Stimulated activated naive CD8-positive, alpha-beta T cell treated with anti-CD3 and anti-CD28 coated beads, Interleukin-15, amount 100 ng/mL, for 72 hours (primary cell): ENCODE results near the gene GPC4.

Source experiments
- ATAC-seq: fragments of 150-1000 bp; cut with Tn5 transposase; 2 replicates; pipeline ENCODE4 v1.10.0; 2021; ENCODE audit warnings: mild to moderate bottlenecking, moderate library complexity
- DNase-seq, 2 donors: peaks; one replicate each; pipeline ENCODE4 v3.0.0; 2021 to 2022
- H3K27ac Mint-ChIP-seq, 2 donors: one replicate each; pipeline ENCODE4 v1.8.0; 2022; ENCODE audit warnings: mild to moderate bottlenecking in 2 of 2, mixed read lengths in 2 of 2, moderate library complexity in 2 of 2
- H3K27me3 Mint-ChIP-seq: one replicate; pipeline ENCODE4 v1.8.0; 2022; ENCODE audit warnings: mixed read lengths
- H3K4me1 Mint-ChIP-seq: one replicate; pipeline ENCODE4 v1.8.0; 2022; ENCODE audit warnings: mild to moderate bottlenecking, mixed read lengths
- H3K4me3 Mint-ChIP-seq, 2 donors: one replicate each; pipeline ENCODE4 v1.8.0; 2022; ENCODE audit warnings: mild to moderate bottlenecking in 2 of 2, mixed read lengths in 2 of 2, moderate library complexity in 1 of 2
- H3K9me3 Mint-ChIP-seq, 2 donors: one replicate each; pipeline ENCODE4 v1.8.0; 2022; ENCODE audit warnings: mixed read lengths in 2 of 2

The GPC4 gene

GRCh38 chrX:133258481-133258880 is 156.8 kb downstream of the GPC4 start:
- no peak for ATAC-seq
- H3K4me3 Mint-ChIP-seq: no peak overlapping the region
- DNase-seq: no peak
- no peak overlapping the region for H3K27ac Mint-ChIP-seq
- no peaks in the 10 kb centered on the region for H3K9me3 Mint-ChIP-seq
- no peaks in the 10 kb centered on the region for H3K27me3 Mint-ChIP-seq
- H3K4me1 Mint-ChIP-seq: no peaks in the 10 kb centered on the region

DNA sequence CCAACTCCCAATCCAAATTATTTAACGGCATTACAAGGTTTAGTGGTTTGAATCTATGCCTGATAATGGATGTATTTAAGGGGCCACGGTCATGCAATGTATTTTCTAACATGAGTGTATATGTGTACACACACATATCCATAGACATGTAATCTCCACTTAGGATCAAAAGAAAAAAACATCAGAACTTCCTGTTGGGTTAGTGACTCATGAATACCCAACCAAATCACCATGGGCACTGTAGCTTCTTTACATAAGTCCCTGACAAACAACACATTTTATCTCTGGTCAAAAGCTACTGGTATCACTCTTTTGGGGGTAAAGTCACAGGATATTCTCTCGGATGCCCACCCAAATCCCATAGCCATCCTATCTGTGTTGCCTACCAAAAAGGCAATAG is 160.6 kb downstream of the GPC4 start:
- ATAC-seq (no peak), DNase-seq (no peak)
- Mint-ChIP-seq H3K4me1 (no peaks in the 10 kb centered on the region), H3K4me3 (no peak overlapping the region), H3K9me3 (no peaks in the 10 kb centered on the region), H3K27ac (no peak overlapping the region), H3K27me3 (no peaks in the 10 kb centered on the region)

GRCh38 chrX:133251204-133251603 is 164.1 kb downstream of the GPC4 start:
- no peaks in the 10 kb centered on the region for H3K27me3 Mint-ChIP-seq
- no peaks in the 10 kb centered on the region for H3K9me3 Mint-ChIP-seq
- H3K4me3 Mint-ChIP-seq: no peak overlapping the region
- DNase-seq: no peak
- H3K4me1 Mint-ChIP-seq: no peaks in the 10 kb centered on the region
- H3K27ac Mint-ChIP-seq: peak overlapping the region in 1 of 2 donors; percentile 74
- no peak for ATAC-seq

DNA sequence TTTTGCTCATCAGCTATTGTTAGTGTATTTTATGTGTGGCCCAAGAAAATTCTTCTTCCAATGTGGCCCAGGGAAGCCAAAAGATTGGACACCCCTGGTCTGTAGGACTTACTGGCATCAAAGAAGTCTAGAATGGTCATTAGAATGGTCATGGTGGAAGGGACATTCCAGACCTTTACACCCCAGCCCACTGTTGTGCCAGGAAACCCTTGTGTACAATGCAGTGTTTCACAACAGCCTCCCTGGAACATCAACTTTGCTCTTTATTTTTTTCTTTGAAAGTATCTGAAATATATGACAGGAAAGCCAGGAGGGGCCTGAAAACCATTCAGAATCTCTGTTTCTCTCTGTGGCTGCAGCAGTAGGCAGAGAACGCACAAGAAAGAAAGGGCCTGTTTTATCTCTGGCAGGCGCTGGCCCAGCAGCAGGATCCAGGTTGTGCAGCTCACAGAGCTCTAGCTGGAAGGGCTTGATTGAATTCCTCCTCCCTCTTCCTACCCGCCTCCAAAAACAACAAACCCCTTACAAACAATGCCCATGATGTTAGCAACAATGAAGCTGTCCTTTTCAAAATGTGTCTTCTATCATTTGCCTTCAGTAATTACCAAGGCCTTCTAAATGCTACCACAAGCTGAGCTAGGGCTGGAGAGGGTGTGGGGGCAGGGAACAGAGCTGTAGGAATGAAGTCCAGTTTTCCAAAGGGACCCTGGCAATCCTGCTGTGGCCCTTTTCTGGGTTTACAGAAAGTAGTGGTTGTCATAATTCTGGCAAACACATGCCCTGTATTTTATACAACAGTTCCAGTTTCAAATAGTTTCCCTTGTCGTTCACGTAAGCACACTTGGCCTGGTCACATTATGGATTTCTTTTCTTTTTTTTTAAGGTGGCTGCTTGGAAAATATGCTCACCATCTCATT is 164.8 kb downstream of the GPC4 start:
- Mint-ChIP-seq H3K9me3 (no peaks in the 10 kb centered on the region), H3K27ac (no peak overlapping the region)
- no peak for ATAC-seq

More for the DNA sequence above, 164.8 kb downstream of the GPC4 start:
- no peaks in the 10 kb centered on the region for H3K4me1 Mint-ChIP-seq
- no peak overlapping the region for H3K4me3 Mint-ChIP-seq
- no peak for DNase-seq
- H3K27me3 Mint-ChIP-seq: no peaks in the 10 kb centered on the region
